Neural cell (in vitro differentiated cells): ENCODE data around the gene CDKN1B. TPM values are rescaled to one million over a fixed set of nuclear protein-coding genes. Genes with fewer than 3 reads are reported as not detected.

Source experiments
- H2AFZ ChIP-seq: fragments of 200-600, 300-800 bp; sonication (generic), shearing (Covaris generic); 2 replicates; pipeline ENCODE4 v1.6.0; 2014; ENCODE audit warnings: low read depth, mild to moderate bottlenecking, antibody characterized with exemption, low read length, moderate library complexity
- H3F3A ChIP-seq: fragments of 200-600 bp; shearing (Covaris generic); 2 replicates; pipeline ENCODE4 v1.6.1; 2016; ENCODE audit warnings: mild to moderate bottlenecking, moderate library complexity, mixed read lengths, antibody characterized with exemption, low read length; ENCODE audit not compliant: insufficient read depth, poor library complexity, severe bottlenecking
- H3K27ac ChIP-seq: fragments of 200-600, 300-800 bp; sonication (generic), shearing (Covaris generic); 2 replicates; pipeline ENCODE4 v1.5.1; 2014; ENCODE audit warnings: mild to moderate bottlenecking, low read length, moderate library complexity
- H3K27me3 ChIP-seq: fragments of 300-800, 200-600 bp; sonication (generic), shearing (Covaris generic); 2 replicates; pipeline ENCODE4 v1.6.0; 2014; ENCODE audit warnings: mild to moderate bottlenecking, low read depth, low read length, moderate library complexity; ENCODE audit not compliant: insufficient read depth
- H3K36me3 ChIP-seq: fragments of 300-800, 200-600 bp; sonication (generic), shearing (Covaris generic); 2 replicates; pipeline ENCODE4 v1.5.1; 2014; ENCODE audit warnings: mild to moderate bottlenecking, antibody characterized with exemption, low read length, moderate library complexity; ENCODE audit not compliant: insufficient read depth
- H3K4me2 ChIP-seq: fragments of 300-800, 200-600 bp; sonication (generic), shearing (Covaris generic); 2 replicates; pipeline ENCODE4 v1.6.0; 2014; ENCODE audit warnings: mild to moderate bottlenecking, low read length
- H3K4me3 ChIP-seq: fragments of 300-800, 200-600 bp; sonication (generic), shearing (Covaris generic); 2 replicates; pipeline ENCODE4 v1.5.1; 2014; ENCODE audit warnings: mild to moderate bottlenecking, low read length, moderate library complexity
- H3K79me2 ChIP-seq: fragments of 200-600 bp; shearing (Covaris generic); replicated peaks from 2 replicates; pipeline ENCODE4 v1.6.0; 2014; ENCODE audit warnings: mild to moderate bottlenecking, low read length, moderate library complexity; ENCODE audit not compliant: insufficient read depth
- H3K9ac ChIP-seq: fragments of 300-800, 200-600 bp; sonication (generic), shearing (Covaris generic); 2 replicates; pipeline ENCODE4 v1.6.1; 2016; ENCODE audit warnings: mild to moderate bottlenecking, low read length, mixed read lengths
- H3K9me2 ChIP-seq: fragments of 200-600 bp; shearing (Covaris generic); 2 replicates; pipeline ENCODE4 v1.6.1; 2016; ENCODE audit warnings: mild to moderate bottlenecking, low read length, mixed read lengths; ENCODE audit not compliant: insufficient read depth
- H3K9me3 ChIP-seq: fragments of 200-600, 300-800 bp; sonication (generic), shearing (Covaris generic); 2 replicates; pipeline ENCODE4 v1.6.1; 2016; ENCODE audit warnings: mild to moderate bottlenecking, mixed run types, low read length, moderate library complexity, mixed read lengths
- H4K20me1 ChIP-seq: fragments of 200-600 bp; shearing (Covaris generic); 2 replicates; pipeline ENCODE4 v1.6.1; 2016; ENCODE audit warnings: mild to moderate bottlenecking, mixed run types; ENCODE audit not compliant: insufficient read depth
- EP300 ChIP-seq: fragments of 450-650 bp; conservative IDR thresholded peaks from 2 replicates; pipeline ENCODE4 v1.6.1; 2014; ENCODE audit warnings: antibody characterized with exemption, mild to moderate bottlenecking, moderate library complexity; ENCODE audit not compliant: poor library complexity, severe bottlenecking
- EZH2 ChIP-seq: fragments of 200-600, 300-800 bp; shearing (Covaris generic), sonication (generic); IDR thresholded peaks from 2 replicates; pipeline ENCODE4 v1.6.1; 2014; ENCODE audit warnings: antibody characterized with exemption, low read length, borderline replicate concordance, mild to moderate bottlenecking; ENCODE audit not compliant: insufficient read depth, poor library complexity, severe bottlenecking
- MXI1 ChIP-seq: fragments of 450-650 bp; conservative IDR thresholded peaks from 2 replicates; pipeline ENCODE4 v1.6.1; 2014; ENCODE audit warnings: antibody characterized with exemption, mild to moderate bottlenecking; ENCODE audit not compliant: poor library complexity, severe bottlenecking
- POLR2AphosphoS5 ChIP-seq: IDR thresholded peaks from 2 replicates; pipeline ENCODE4 v1.6.1; 2012
- RAD21 ChIP-seq: fragments of 450-650 bp; conservative IDR thresholded peaks from 2 replicates; pipeline ENCODE4 v1.6.1; 2014; ENCODE audit warnings: antibody characterized with exemption, mild to moderate bottlenecking, moderate library complexity
- SMC3 ChIP-seq: fragments of 450-650 bp; conservative IDR thresholded peaks from 2 replicates; pipeline ENCODE4 v1.6.1; 2014; ENCODE audit warnings: antibody characterized with exemption, mild to moderate bottlenecking, moderate library complexity; ENCODE audit not compliant: poor library complexity
- TAF1 ChIP-seq: IDR thresholded peaks from 2 replicates; pipeline ENCODE4 v1.6.1; 2012; ENCODE audit warnings: low read depth
- polyA plus RNA-seq: library from polyadenylated mRNA; depleted of rRNA; stranded (reverse); fragments of >200 nt; gene quantifications from 2 replicates; pipeline ENCODE4 v1.2.3, GENCODE V29; 2014
- TF ChIP-seq, protein P1 (sequence below): fragments of 450-650 bp; IDR thresholded peaks from 2 replicates; pipeline ENCODE4 v1.5.1; 2014; ENCODE audit warnings: antibody characterized with exemption, mild to moderate bottlenecking, moderate library complexity; ENCODE audit not compliant: poor library complexity, severe bottlenecking
- TF ChIP-seq, protein P2 (sequence below): IDR thresholded peaks from 2 replicates; pipeline ENCODE4 v1.6.1; 2012; ENCODE audit warnings: borderline replicate concordance

CDKN1B gene
- polyA plus RNA-seq, 1 donor from 2014 or later: 107 TPM

DNA sequence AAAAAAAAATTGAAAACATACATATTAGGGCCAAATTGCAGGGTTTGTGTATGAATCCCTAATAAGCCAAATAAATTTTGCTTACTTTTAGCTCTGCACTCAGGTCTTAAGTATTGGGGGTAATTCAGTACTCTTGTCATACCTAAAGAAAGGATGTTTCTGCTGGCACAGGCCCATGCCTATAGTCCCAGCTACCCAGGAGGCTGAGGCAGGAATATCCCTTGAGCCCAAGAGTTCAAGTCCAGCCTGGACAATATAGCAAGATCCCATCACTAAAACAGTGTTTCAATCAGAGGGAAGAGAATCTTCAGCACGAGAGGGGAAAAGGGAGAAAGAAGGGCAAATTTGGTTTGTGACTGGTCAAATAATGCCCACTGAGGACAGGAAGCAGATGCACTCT is 17.8 kb upstream of the CDKN1B start:
- Histone ChIP-seq H3K9me3 (no peaks in the 10 kb centered on the region), H2AFZ (no peak overlapping the region), H3K27ac (no peak overlapping the region), H3K9me2 (no peaks in the 10 kb centered on the region), H3K36me3 (no peaks in the 10 kb centered on the region), H3K79me2 (no peaks in the 10 kb centered on the region), H3K4me2 (no peak overlapping the region), H4K20me1 (no peaks in the 10 kb centered on the region), H3K27me3 (no peaks in the 10 kb centered on the region), H3F3A (no peaks in the 10 kb centered on the region), H3K4me3 (no peak overlapping the region), H3K9ac (no peak overlapping the region)
- no peak for TF ChIP-seq EZH2
- no peak for TF ChIP-seq POLR2AphosphoS5
- TF ChIP-seq, protein P1, sequence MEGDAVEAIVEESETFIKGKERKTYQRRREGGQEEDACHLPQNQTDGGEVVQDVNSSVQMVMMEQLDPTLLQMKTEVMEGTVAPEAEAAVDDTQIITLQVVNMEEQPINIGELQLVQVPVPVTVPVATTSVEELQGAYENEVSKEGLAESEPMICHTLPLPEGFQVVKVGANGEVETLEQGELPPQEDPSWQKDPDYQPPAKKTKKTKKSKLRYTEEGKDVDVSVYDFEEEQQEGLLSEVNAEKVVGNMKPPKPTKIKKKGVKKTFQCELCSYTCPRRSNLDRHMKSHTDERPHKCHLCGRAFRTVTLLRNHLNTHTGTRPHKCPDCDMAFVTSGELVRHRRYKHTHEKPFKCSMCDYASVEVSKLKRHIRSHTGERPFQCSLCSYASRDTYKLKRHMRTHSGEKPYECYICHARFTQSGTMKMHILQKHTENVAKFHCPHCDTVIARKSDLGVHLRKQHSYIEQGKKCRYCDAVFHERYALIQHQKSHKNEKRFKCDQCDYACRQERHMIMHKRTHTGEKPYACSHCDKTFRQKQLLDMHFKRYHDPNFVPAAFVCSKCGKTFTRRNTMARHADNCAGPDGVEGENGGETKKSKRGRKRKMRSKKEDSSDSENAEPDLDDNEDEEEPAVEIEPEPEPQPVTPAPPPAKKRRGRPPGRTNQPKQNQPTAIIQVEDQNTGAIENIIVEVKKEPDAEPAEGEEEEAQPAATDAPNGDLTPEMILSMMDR: no peak
- TF ChIP-seq MXI1: no peak
- TF ChIP-seq, protein P2, sequence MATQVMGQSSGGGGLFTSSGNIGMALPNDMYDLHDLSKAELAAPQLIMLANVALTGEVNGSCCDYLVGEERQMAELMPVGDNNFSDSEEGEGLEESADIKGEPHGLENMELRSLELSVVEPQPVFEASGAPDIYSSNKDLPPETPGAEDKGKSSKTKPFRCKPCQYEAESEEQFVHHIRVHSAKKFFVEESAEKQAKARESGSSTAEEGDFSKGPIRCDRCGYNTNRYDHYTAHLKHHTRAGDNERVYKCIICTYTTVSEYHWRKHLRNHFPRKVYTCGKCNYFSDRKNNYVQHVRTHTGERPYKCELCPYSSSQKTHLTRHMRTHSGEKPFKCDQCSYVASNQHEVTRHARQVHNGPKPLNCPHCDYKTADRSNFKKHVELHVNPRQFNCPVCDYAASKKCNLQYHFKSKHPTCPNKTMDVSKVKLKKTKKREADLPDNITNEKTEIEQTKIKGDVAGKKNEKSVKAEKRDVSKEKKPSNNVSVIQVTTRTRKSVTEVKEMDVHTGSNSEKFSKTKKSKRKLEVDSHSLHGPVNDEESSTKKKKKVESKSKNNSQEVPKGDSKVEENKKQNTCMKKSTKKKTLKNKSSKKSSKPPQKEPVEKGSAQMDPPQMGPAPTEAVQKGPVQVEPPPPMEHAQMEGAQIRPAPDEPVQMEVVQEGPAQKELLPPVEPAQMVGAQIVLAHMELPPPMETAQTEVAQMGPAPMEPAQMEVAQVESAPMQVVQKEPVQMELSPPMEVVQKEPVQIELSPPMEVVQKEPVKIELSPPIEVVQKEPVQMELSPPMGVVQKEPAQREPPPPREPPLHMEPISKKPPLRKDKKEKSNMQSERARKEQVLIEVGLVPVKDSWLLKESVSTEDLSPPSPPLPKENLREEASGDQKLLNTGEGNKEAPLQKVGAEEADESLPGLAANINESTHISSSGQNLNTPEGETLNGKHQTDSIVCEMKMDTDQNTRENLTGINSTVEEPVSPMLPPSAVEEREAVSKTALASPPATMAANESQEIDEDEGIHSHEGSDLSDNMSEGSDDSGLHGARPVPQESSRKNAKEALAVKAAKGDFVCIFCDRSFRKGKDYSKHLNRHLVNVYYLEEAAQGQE: no peak
- no peak for TF ChIP-seq RAD21
- TF ChIP-seq TAF1: no peak
- TF ChIP-seq EP300: no peak
- TF ChIP-seq SMC3: no peak

DNA sequence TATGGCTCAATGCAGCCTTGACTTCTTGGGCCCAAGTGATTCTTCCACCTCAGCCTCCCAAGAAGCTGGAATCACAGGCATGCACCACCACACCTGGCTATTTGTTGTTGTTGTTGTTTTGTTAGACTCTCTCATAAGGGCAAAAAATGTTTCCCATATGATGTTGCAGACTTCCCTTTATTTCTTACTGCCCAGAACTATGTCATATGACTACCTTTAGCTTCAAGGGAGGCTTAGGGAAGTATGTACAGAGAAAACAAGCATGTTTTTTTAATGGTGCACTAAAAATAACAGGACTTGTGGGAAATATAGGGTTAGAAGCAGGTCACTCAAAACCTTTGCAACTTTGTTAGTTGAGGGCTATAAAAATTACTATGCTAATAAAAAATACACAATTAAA is 16.9 kb upstream of the CDKN1B start:
- Histone ChIP-seq H3F3A (no peaks in the 10 kb centered on the region), H3K9me3 (no peaks in the 10 kb centered on the region), H4K20me1 (no peaks in the 10 kb centered on the region), H2AFZ (no peak overlapping the region), H3K27ac (no peak overlapping the region), H3K4me3 (no peak overlapping the region), H3K27me3 (no peaks in the 10 kb centered on the region), H3K79me2 (no peaks in the 10 kb centered on the region), H3K4me2 (no peak overlapping the region), H3K9ac (no peak overlapping the region), H3K36me3 (no peaks in the 10 kb centered on the region), H3K9me2 (no peaks in the 10 kb centered on the region)
- TF ChIP-seq MXI1 (no peak), SMC3 (no peak), TAF1 (no peak), POLR2AphosphoS5 (no peak), EZH2 (no peak), RAD21 (no peak), EP300 (no peak)
- TF ChIP-seq, protein P1: no peak
- TF ChIP-seq, protein P2: no peak
